Mesodermal cell (in vitro differentiated cells): ENCODE measurements around the gene ZNF3.

ENCODE experiments used
- H3K27ac ChIP-seq: 2 replicates; pipeline ENCODE4 v1.7.0; 2013; ENCODE audit warnings: mild to moderate bottlenecking, low read depth, low read length, moderate library complexity; ENCODE audit not compliant: severe bottlenecking
- H3K36me3 ChIP-seq: 2 replicates; pipeline ENCODE4 v1.7.1; 2013; ENCODE audit warnings: mild to moderate bottlenecking, low read length, moderate library complexity; ENCODE audit not compliant: control insufficient read depth, insufficient read depth
- H3K4me1 ChIP-seq: one replicate; pipeline ENCODE4 v1.7.1; 2013; ENCODE audit warnings: mild to moderate bottlenecking, low read length; ENCODE audit not compliant: insufficient read depth, control insufficient read depth, poor library complexity, severe bottlenecking
- H3K4me3 ChIP-seq: 2 replicates; pipeline ENCODE4 v1.7.0; 2013; ENCODE audit warnings: low read length, control low read depth, mild to moderate bottlenecking; ENCODE audit not compliant: insufficient read depth, poor library complexity, severe bottlenecking; ENCODE audit errors: extremely low read depth
- H3K9me3 ChIP-seq: 2 replicates; pipeline ENCODE4 v1.7.1; 2013; ENCODE audit warnings: mild to moderate bottlenecking, low read length, moderate library complexity; ENCODE audit not compliant: control insufficient read depth
- WGBS, 2 experiments: methylation state at CpG; one replicate each; pipeline ENCODE4 v1.1.5; 2013; ENCODE audit warnings: missing lambda C conversion rate in 2 of 2; ENCODE audit not compliant: insufficient coverage in 2 of 2; 5-methylcytosine and 5-hydroxymethylcytosine counted together

ZNF3 gene

GRCh38 chr7:100085515-100085914 lies 4.0 kb upstream of the ZNF3 start:
- no peak overlapping the region for H3K4me3 ChIP-seq
- H3K4me1 ChIP-seq: peaks cover 24% of the 10 kb centered on the region
- H3K36me3 ChIP-seq: peaks cover 8% of the 10 kb centered on the region
- H3K9me3 ChIP-seq: no peaks in the 10 kb centered on the region
- H3K27ac ChIP-seq: no peak overlapping the region
- WGBS, 2 experiments: 80% methylated on average over 3 of the region's 3 CpGs; no CpG with 5 or more reads in 1 of the 2 experiments

GRCh38 chr7:100082978-100083377 lies 1.5 kb upstream of the ZNF3 start:
- Histone ChIP-seq H3K4me3 (no peak overlapping the region), H3K27ac (peak overlapping the region; percentile 86), H3K4me1 (peaks cover 24% of the 10 kb centered on the region), H3K36me3 (peaks cover 25% of the 10 kb centered on the region), H3K9me3 (no peaks in the 10 kb centered on the region)
- WGBS, 2 experiments: 74% methylated on average over 4 of the region's 4 CpGs; no CpG with 5 or more reads in 1 of the 2 experiments

- Histone ChIP-seq H3K27ac (peak overlapping the region; percentile 94), H3K4me3 (peak overlapping the region; percentile 97), H3K9me3 (peaks cover 3% of the 10 kb centered on the region), H3K4me1 (peaks cover 9% of the 10 kb centered on the region), H3K36me3 (peaks cover 44% of the 10 kb centered on the region)
- WGBS, 2 experiments: 1% methylated on average over 25 to 31 of the region's 34 CpGs
These were observed 502 bp downstream of the ZNF3 start for GRCh38 chr7:100080907-100081534.

GRCh38 chr7:100079024-100079560 lies 2.4 kb downstream of the ZNF3 start:
- H3K9me3 ChIP-seq: peaks cover 21% of the 10 kb centered on the region
- no peak overlapping the region for H3K27ac ChIP-seq
- H3K36me3 ChIP-seq: peaks cover 64% of the 10 kb centered on the region
- H3K4me1 ChIP-seq: peaks cover 9% of the 10 kb centered on the region
- H3K4me3 ChIP-seq: no peak overlapping the region
- WGBS, 2 experiments: 98 to 100% methylated on average over 6 to 7 of the region's 7 CpGs

GRCh38 chr7:100077205-100077604 lies 4.3 kb downstream of the ZNF3 start:
- Histone ChIP-seq H3K9me3 (peaks cover 39% of the 10 kb centered on the region), H3K27ac (no peak overlapping the region), H3K36me3 (peaks cover 82% of the 10 kb centered on the region), H3K4me1 (peaks cover 9% of the 10 kb centered on the region), H3K4me3 (no peak overlapping the region)
- WGBS, 2 experiments: 100% methylated on average over 1 of the region's 4 CpGs

GRCh38 chr7:100075418-100075817 lies 6.1 kb downstream of the ZNF3 start:
- H3K36me3 ChIP-seq: peaks cover 100% of the 10 kb centered on the region
- H3K4me1 ChIP-seq: peaks cover 9% of the 10 kb centered on the region
- H3K27ac ChIP-seq: no peak overlapping the region
- H3K4me3 ChIP-seq: no peak overlapping the region
- peaks cover 57% of the 10 kb centered on the region for H3K9me3 ChIP-seq
- 96 to 98% methylated on average over 5 to 6 of the region's 6 CpGs for WGBS, 2 experiments

- Histone ChIP-seq H3K36me3 (peaks cover 100% of the 10 kb centered on the region), H3K4me3 (no peak overlapping the region), H3K9me3 (peaks cover 63% of the 10 kb centered on the region), H3K4me1 (peaks cover 7% of the 10 kb centered on the region), H3K27ac (no peak overlapping the region)
- 97 to 100% methylated on average over 4 to 6 of the region's 7 CpGs for WGBS, 2 experiments
These were observed 6.7 kb downstream of the ZNF3 start for GRCh38 chr7:100074841-100075240.

- H3K27ac ChIP-seq: no peak overlapping the region
- no peaks in the 10 kb centered on the region for H3K4me1 ChIP-seq
- no peak overlapping the region for H3K4me3 ChIP-seq
- WGBS, 2 experiments: 96 to 99% methylated on average over 9 to 10 of the region's 10 CpGs
- H3K36me3 ChIP-seq: peaks cover 98% of the 10 kb centered on the region
- peaks cover 64% of the 10 kb centered on the region for H3K9me3 ChIP-seq
These were observed 9.1 kb downstream of the ZNF3 start for GRCh38 chr7:100072462-100072861.

GRCh38 chr7:100071018-100071723 lies 10.4 kb downstream of the ZNF3 start:
- 93 to 98% methylated on average over 3 to 4 of the region's 11 CpGs for WGBS, 2 experiments
- no peaks in the 10 kb centered on the region for H3K4me1 ChIP-seq
- peaks cover 61% of the 10 kb centered on the region for H3K9me3 ChIP-seq
- peaks cover 91% of the 10 kb centered on the region for H3K36me3 ChIP-seq
- no peak overlapping the region for H3K4me3 ChIP-seq
- H3K27ac ChIP-seq: no peak overlapping the region

GRCh38 chr7:100069991-100070390 lies 11.5 kb downstream of the ZNF3 start:
- WGBS, 2 experiments: 97 to 100% methylated on average over 4 of the region's 5 CpGs

GRCh38 chr7:100066953-100067352 lies 14.6 kb downstream of the ZNF3 start:
- peaks cover 91% of the 10 kb centered on the region for H3K36me3 ChIP-seq
- 90 to 97% methylated on average over 7 of the region's 7 CpGs for WGBS, 2 experiments
- H3K9me3 ChIP-seq: peaks cover 22% of the 10 kb centered on the region

More at GRCh38 chr7:100069991-100070390, 11.5 kb downstream of the ZNF3 start:
- peaks cover 5% of the 10 kb centered on the region for H3K4me1 ChIP-seq
- H3K27ac ChIP-seq: no peak overlapping the region
- peaks cover 50% of the 10 kb centered on the region for H3K9me3 ChIP-seq
- H3K36me3 ChIP-seq: peaks cover 91% of the 10 kb centered on the region
- no peak overlapping the region for H3K4me3 ChIP-seq

More at GRCh38 chr7:100066953-100067352, 14.6 kb downstream of the ZNF3 start:
- Histone ChIP-seq H3K27ac (no peak overlapping the region), H3K4me3 (no peak overlapping the region), H3K4me1 (peaks cover 5% of the 10 kb centered on the region)
